ENCODE results near the gene GFM2.

Gene GFM2

DNA sequence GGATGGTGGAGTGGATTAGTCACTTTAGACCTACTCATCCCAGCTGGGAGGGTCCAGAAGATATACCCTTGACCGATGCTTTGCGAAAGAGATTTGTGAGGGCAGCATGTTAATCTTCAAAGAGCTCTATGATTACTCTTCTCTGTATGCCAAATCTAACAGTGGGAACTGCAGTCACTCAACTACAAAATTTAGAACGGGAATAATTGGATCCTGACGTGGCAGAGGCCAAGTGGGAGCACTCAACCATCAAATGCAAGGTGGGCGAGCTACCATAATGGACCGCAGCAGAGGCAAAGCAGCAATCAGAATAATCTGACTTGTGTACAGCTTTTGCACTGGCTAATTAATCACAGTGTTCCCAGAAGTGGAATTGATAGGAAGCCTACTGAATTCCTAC, 20.5 kb upstream of the GFM2 start:
- TF ChIP-seq, protein P1, sequence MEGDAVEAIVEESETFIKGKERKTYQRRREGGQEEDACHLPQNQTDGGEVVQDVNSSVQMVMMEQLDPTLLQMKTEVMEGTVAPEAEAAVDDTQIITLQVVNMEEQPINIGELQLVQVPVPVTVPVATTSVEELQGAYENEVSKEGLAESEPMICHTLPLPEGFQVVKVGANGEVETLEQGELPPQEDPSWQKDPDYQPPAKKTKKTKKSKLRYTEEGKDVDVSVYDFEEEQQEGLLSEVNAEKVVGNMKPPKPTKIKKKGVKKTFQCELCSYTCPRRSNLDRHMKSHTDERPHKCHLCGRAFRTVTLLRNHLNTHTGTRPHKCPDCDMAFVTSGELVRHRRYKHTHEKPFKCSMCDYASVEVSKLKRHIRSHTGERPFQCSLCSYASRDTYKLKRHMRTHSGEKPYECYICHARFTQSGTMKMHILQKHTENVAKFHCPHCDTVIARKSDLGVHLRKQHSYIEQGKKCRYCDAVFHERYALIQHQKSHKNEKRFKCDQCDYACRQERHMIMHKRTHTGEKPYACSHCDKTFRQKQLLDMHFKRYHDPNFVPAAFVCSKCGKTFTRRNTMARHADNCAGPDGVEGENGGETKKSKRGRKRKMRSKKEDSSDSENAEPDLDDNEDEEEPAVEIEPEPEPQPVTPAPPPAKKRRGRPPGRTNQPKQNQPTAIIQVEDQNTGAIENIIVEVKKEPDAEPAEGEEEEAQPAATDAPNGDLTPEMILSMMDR (IDR thresholded peaks at IDR 0.05; ENCODE audit: low read depth, low read length) = no peak
- H3K27me3 ChIP-seq (ENCODE audit: insufficient read depth, low read depth, severe bottlenecking) = no peaks in the 10 kb centered on the region
- H3K36me3 ChIP-seq = peaks cover 22% of the 10 kb centered on the region
- H3K9me3 ChIP-seq (ENCODE audit: severe bottlenecking) = peaks cover 6% of the 10 kb centered on the region
- no peak for DNase-seq
- no peak overlapping the region for H3K27ac ChIP-seq
- no peak overlapping the region for H3K4me3 ChIP-seq (ENCODE audit: low read depth, low read length)

DNA sequence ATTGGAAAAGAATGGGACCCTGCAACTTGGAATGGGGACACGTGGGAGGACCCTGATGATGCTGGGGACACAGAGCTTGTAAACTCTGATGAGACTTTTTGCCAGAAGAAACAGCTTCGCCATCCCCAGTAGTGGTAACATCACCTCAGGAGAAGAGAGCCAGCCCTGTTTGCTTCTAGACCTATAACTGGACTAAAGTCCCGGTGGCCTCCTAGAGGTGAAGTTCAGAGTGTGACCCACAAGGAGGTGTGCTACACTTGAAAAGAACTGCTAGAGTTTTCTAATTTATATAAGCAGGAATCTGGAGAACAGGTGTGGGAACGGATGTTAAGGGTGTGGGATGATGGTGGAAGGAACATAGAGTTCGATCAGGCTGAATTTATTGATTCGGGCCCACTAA, 19.9 kb upstream of the GFM2 start:
- no peaks in the 10 kb centered on the region for H3K27me3 ChIP-seq (ENCODE audit: insufficient read depth, low read depth, severe bottlenecking)
- no peak for DNase-seq
- TF ChIP-seq, protein P1 (IDR thresholded peaks at IDR 0.05; ENCODE audit: low read depth, low read length) = no peak
- H3K36me3 ChIP-seq = peaks cover 16% of the 10 kb centered on the region
- H3K4me3 ChIP-seq (ENCODE audit: low read depth, low read length) = no peak overlapping the region
- peaks cover 6% of the 10 kb centered on the region for H3K9me3 ChIP-seq (ENCODE audit: severe bottlenecking)
- H3K27ac ChIP-seq = no peak overlapping the region

DNA sequence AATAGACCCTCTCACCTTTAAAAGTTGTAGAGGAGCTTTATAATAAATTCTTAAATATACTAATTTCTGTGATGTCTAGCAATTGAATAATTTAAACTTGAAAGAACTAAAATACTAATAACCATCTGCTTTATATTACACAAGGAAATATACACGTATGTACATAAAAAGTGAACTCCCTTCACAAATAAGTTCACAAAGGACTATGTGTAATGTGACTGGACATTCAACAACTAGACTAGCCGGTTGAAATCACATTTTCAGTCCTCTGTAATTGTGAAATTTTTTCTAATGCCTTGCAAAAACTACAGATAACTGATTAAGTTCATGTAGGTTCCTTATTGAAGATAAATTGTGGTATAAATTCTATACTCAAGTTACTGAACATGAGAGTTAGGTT, 11.7 kb upstream of the GFM2 start:
- Histone ChIP-seq H3K9me3 (ENCODE audit: severe bottlenecking) (no peaks in the 10 kb centered on the region), H3K27ac (no peak overlapping the region), H3K4me3 (ENCODE audit: low read depth, low read length) (no peak overlapping the region), H3K27me3 (ENCODE audit: insufficient read depth, low read depth, severe bottlenecking) (no peaks in the 10 kb centered on the region), H3K36me3 (peaks cover 55% of the 10 kb centered on the region)
- TF ChIP-seq, protein P1 (IDR thresholded peaks at IDR 0.05; ENCODE audit: low read depth, low read length) = no peak
- no peak for DNase-seq

DNA sequence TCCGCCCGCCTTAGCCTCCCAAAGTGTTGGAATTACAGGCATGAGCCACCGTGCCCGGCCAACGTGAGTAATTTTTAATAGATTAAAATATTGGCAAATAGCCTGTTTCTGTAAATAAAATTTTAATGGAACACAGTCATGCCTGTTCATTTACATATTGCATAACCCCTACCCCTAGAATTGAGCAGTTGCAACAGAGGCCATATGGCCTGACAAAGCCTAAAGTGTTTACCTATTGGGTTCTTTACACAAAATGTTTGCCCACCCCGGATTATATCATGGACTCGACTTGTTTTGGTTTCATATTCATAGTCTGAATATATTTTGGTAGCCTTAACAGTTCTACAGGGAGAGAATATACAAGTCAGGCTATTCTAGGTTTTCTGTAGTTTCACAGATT, 5.4 kb upstream of the GFM2 start:
- no peak for DNase-seq
- TF ChIP-seq, protein P1 (IDR thresholded peaks at IDR 0.05; ENCODE audit: low read depth, low read length) = no peak
- no peak overlapping the region for H3K27ac ChIP-seq

DNA sequence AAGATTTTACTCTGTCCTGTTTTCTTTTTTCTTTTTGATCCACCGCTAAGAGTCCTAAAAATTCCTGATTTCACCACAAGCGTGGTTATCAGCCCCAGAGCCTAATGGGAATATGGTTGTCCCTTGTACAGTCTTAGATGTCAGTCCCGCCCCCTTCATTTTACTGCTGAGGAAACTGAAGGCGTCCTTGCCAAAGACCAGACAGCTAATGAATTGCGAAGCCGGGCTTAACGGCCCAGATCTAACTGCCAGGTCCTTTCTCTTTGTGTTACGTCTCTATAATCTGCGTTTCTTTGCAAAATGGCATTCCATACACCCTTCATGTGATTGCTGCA, 629 bp upstream of the GFM2 start:
- TF ChIP-seq, protein P1 (IDR thresholded peaks at IDR 0.05; ENCODE audit: low read depth, low read length) = no peak
- peaks cover 47% of the 10 kb centered on the region for H3K36me3 ChIP-seq
- H3K27ac ChIP-seq = peak overlapping the region; percentile 77
- DNase-seq = peak; percentile 12
- H3K27me3 ChIP-seq (ENCODE audit: insufficient read depth, low read depth, severe bottlenecking) = no peaks in the 10 kb centered on the region
- peak overlapping the region; percentile 75 for H3K4me3 ChIP-seq (ENCODE audit: low read depth, low read length)
- no peaks in the 10 kb centered on the region for H3K9me3 ChIP-seq (ENCODE audit: severe bottlenecking)

More for the DNA sequence above, 5.4 kb upstream of the GFM2 start:
- Histone ChIP-seq H3K36me3 (peaks cover 77% of the 10 kb centered on the region), H3K4me3 (ENCODE audit: low read depth, low read length) (no peak overlapping the region), H3K27me3 (ENCODE audit: insufficient read depth, low read depth, severe bottlenecking) (no peaks in the 10 kb centered on the region), H3K9me3 (ENCODE audit: severe bottlenecking) (no peaks in the 10 kb centered on the region)

DNA sequence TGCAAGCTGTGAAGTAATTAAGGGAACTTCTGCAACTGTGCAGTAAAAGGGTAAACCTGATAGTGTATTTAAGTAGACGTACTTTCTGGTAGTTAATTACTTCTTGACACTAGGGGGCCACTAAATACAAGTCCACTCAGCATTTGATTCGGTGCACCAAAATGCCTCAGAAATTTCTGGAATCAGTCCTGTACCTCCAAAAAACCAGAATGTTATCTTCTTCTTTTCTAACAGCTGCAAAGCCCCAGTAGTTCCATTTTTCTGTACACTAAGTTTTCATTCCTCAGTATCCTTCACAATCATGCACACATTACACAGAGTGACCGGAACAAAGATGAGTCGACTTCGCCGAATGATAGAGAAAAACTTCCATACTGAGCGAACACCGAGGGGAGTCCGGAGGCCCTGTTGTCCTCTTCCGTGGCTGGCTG, 484 bp downstream of the GFM2 start:
- no peak for DNase-seq
- TF ChIP-seq, protein P1 (IDR thresholded peaks at IDR 0.05; ENCODE audit: low read depth, low read length) = peak; percentile 36; the same call in 1 of the 2 replicates
- Histone ChIP-seq H3K27me3 (ENCODE audit: insufficient read depth, low read depth, severe bottlenecking) (no peaks in the 10 kb centered on the region), H3K36me3 (peaks cover 44% of the 10 kb centered on the region), H3K9me3 (ENCODE audit: severe bottlenecking) (no peaks in the 10 kb centered on the region), H3K4me3 (ENCODE audit: low read depth, low read length) (peak overlapping the region; percentile 75), H3K27ac (peak overlapping the region; percentile 52)
